Muscle of back (tissue), 11 donors: ENCODE results near the gene ANO9. TPM values are rescaled to one million over a fixed set of nuclear protein-coding genes. Genes with fewer than 3 reads are reported as not detected.

Experiments
- DNase-seq, 3 donors: peaks; one replicate each; pipeline versions ENCODE4 v3.0.0 to v3.0.0-alpha.2; 2013
- polyA plus RNA-seq, 10 donors: library from polyadenylated mRNA; unstranded; fragments of 120-200 nt; gene quantifications; one replicate each; pipeline ENCODE4 v1.2.1, GENCODE V29; 2013; ENCODE audit not compliant: insufficient read length in 10 of 10

Gene ANO9
- polyA plus RNA-seq, 10 donors, result 0.08 to 2.7 (median 0.44) TPM

DNA sequence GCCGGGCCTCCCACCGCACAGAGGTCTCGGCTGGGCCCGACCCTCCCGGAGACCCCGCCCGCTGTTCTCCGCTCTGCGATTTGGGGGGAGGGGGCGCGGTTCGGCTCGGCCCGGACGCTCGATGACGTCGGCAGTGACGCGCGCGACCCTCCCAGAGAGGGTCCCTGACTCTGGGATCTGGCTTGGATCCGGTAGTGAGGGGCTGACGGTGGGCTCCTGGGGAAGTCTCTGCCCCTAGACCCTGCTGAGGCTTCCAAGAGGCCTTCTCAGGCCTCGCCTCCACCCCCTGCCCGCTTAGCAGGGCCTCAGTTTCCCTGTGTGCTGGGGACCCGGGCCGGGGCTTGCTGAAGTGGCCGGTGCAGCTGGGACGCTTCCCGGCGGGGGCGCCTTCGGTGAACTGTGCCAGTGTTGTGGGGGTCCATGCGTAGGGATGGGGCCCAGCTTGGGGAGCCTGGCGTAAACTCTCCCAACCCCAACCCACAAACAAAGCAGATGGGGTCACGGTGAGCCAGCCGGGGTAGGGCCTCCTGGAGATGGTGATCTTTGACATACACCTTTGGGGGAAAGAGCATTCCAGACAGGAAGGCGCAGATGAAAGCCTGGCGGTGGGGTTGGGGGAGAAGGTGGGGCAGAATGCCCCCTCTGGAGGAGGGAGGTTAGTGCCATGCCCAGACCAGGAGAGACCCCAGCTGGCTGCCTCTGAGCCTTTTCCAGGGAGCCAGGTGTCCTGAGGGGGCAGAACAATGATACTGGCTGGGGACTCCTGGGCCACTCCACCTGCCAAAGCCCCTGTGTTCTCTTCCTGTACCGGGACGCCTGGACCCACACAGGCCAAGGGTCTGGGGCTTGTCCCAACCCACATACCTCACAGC is 71.5 kb downstream of the ANO9 start:
- DNase-seq, result peak in 1 of 3 donors; percentile 53

DNA sequence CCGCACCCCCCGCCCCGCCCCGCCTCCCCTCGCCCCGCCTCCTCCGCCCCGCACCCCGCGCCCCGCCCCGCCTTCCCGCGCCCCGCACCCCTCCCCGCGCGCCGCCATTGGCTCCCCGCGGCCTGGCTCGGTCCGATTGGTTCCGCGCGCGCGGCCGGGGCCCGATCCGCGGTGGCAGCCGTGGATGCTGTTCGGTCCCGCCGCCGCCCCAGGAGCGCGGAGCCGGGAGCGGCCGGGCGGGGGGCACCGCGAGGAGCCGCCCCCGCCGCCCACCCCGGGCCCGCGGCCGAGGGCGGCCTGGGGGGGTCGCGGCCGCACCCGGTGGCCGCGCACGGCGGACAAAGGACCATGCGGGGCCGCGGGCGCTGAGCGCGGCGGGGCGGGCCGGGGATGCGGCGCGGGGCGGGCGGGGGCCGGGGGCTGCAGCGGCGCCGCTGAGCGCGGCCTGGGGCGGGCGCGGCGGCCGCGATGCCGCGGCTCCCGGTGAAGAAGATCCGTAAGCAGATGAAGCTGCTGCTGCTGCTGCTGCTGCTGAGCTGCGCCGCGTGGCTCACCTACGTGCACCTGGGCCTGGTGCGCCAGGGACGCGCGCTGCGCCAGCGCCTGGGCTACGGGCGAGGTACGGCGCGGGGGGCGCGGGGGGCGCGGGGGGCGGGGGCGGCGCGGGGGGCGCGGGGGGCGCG is 72.3 kb downstream of the ANO9 start, which contains the start of gene B4GALNT4:
B4GALNT4 (plus strand) TSS at position 164 of the 683 bp plus-strand sequence; CDS start at position 469, 305 bp downstream.
- peak in 2 of 3 donors; percentile 23 to 55 for DNase-seq

DNA sequence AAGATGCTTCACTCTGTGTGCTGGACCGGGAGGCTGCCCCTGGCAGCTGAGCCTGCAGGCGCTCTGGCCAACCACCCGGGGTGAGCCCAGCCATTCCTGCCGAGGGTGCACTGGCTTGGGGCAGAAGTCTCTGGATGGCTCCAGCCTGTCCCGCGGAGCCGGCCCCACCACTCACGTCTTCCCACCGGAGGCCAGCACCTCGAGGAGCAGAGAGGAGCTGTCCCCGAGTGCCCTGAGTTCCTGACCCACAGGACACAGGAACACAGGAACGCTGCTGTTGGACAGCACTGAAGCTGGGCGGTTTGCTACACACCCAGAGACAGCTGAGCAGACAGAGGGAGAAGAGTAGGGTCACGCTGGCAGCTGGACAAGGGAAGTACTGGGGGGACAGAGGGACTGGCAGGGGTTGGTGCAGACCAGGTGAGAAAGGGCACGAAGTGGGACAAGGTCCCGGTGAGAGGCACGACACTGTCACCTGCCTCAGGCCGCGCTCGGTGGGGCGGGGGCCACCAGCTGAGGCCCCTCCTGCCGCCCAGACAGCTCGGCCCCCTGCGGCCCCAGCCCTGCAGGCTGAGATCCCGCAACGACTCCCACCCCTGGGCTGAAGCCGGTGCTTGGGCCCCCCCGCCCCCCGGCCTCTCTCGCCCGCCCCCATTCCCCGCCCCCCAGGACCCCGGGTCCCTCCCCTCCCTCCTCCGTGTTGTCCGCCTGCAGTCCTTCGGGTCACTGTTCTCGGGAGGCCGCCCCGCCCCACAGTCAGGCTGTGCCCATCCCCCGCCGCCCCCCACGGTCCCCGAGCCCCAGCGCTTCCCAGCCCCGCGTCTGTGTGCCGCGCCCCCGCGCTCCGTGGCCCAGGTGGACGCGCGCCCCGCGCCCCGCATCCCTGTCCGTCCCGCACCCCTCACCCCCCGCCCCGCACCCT is 73.1 kb downstream of the ANO9 start:
- DNase-seq, result peak in 1 of 3 donors; percentile 63

DNA sequence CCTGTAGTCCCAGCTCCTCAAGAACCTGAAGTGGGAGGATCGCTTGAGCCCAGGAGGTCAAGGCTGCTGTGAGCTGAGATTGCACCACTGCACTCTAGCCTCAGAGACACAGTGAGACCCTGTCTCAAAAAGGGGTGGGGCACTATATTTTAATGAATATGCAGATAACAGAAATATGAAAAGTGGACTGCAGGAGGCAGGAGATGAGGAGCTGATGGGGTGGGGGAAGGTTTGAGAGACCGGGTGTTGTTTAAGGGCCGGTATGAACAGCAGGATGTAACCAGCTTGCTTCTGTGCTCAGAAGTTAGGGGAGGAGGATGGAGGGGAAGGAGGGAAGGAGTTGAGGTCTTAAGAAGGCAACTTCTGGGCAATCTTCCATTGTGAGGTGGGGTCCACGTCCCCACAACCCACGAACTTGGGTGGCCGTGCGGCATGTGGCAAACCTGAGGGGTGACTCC is 73.8 kb downstream of the ANO9 start:
- no peak for DNase-seq

Other genes starting within 250 kb of the ANO9 start
- under 1 TPM in 1 of 10 donors, not detected in 9; 0.76 TPM for gene SCGB1C1, start 248.9 kb downstream of the ANO9 start, polyA plus RNA-seq
- gene BET1L, start 234.6 kb downstream of the ANO9 start, polyA plus RNA-seq, result 10 to 100 TPM; 27.5 to 42.2 (median 34.8) TPM
- gene RIC8A, start 234.3 kb downstream of the ANO9 start, polyA plus RNA-seq, result 10 to 100 TPM; 46.7 to 78.5 (median 62.3) TPM
- gene SIRT3, start 205.7 kb downstream of the ANO9 start, polyA plus RNA-seq, result 10 to 100 TPM; 17.8 to 26.1 (median 19.9) TPM
- gene PSMD13, start 205.0 kb downstream of the ANO9 start, polyA plus RNA-seq, result 100 to 1,000 TPM in 4 of 10 donors, 10 to 100 TPM in 6; 88.0 to 129 (median 99.1) TPM
- under 1 TPM in 3 of 10 donors, not detected in 7; 0.04 to 0.15 (median 0.05) TPM for gene NLRP6, start 163.6 kb downstream of the ANO9 start, polyA plus RNA-seq
- gene PGGHG, start 152.9 kb downstream of the ANO9 start, polyA plus RNA-seq, result 10 to 100 TPM in 2 of 10 donors, 1 to 10 TPM in 8; 3.5 to 15.7 (median 8.5) TPM
- gene IFITM5, start 142.5 kb downstream of the ANO9 start, polyA plus RNA-seq, result not detected
- 100 to 1,000 TPM in 2 of 10 donors, 10 to 100 TPM in 8; 53.8 to 138 (median 86.2) TPM for gene IFITM2, start 134.2 kb downstream of the ANO9 start, polyA plus RNA-seq
- 10 to 100 TPM; 10.0 to 33.2 (median 15.9) TPM for gene IFITM1, start 128.0 kb downstream of the ANO9 start, polyA plus RNA-seq
- gene IFITM3, start 121.2 kb downstream of the ANO9 start, polyA plus RNA-seq, result 100 to 1,000 TPM; 172 to 315 (median 276) TPM
- gene B4GALNT4, start 72.5 kb downstream of the ANO9 start, polyA plus RNA-seq, result 10 to 100 TPM in 9 of 10 donors, 1 to 10 TPM in 1; 9.4 to 35.6 (median 13.8) TPM
- 10 to 100 TPM in 1 of 10 donors, 1 to 10 TPM in 1, under 1 TPM in 6, not detected in 2; 0.14 to 14.1 (median 0.61) TPM for gene PKP3, start 47.8 kb downstream of the ANO9 start, polyA plus RNA-seq
- gene SIGIRR, start 27.0 kb downstream of the ANO9 start, polyA plus RNA-seq, result 10 to 100 TPM in 8 of 10 donors, 1 to 10 TPM in 2; 8.4 to 19.6 (median 13.2) TPM
- 10 to 100 TPM; 23.4 to 31.7 (median 28.1) TPM for gene PTDSS2, start 8.3 kb upstream of the ANO9 start, polyA plus RNA-seq
- 100 to 1,000 TPM in 1 of 10 donors, 10 to 100 TPM in 9; 75.5 to 108 (median 86.2) TPM for gene RNH1, start 65.2 kb upstream of the ANO9 start, polyA plus RNA-seq
- 100 to 1,000 TPM in 5 of 10 donors, 10 to 100 TPM in 5; 84.1 to 114 (median 101) TPM for gene HRAS, start 93.6 kb upstream of the ANO9 start, polyA plus RNA-seq
- 1 to 10 TPM; 2.7 to 7.0 (median 4.9) TPM for gene LRRC56, start 95.5 kb upstream of the ANO9 start, polyA plus RNA-seq
- gene LMNTD2, start 118.7 kb upstream of the ANO9 start, polyA plus RNA-seq, result 1 to 10 TPM in 1 of 10 donors, under 1 TPM in 9; 0.17 to 1.1 (median 0.44) TPM
- 1 to 10 TPM; 1.1 to 3.7 (median 2.2) TPM for gene RASSF7, start 119.0 kb upstream of the ANO9 start, polyA plus RNA-seq
- 10 to 100 TPM; 13.5 to 22.1 (median 16.5) TPM for gene PHRF1, start 134.5 kb upstream of the ANO9 start, polyA plus RNA-seq
- gene IRF7, start 173.9 kb upstream of the ANO9 start, polyA plus RNA-seq, result 10 to 100 TPM in 4 of 10 donors, 1 to 10 TPM in 6; 6.3 to 13.1 (median 9.6) TPM
- 1 to 10 TPM in 7 of 10 donors, under 1 TPM in 3; 0.60 to 2.1 (median 1.2) TPM for gene CDHR5, start 182.9 kb upstream of the ANO9 start, polyA plus RNA-seq
- 100 to 1,000 TPM in 1 of 10 donors, 10 to 100 TPM in 9; 31.7 to 107 (median 61.3) TPM for gene SCT, start 185.2 kb upstream of the ANO9 start, polyA plus RNA-seq
- gene DRD4, start 195.3 kb upstream of the ANO9 start, polyA plus RNA-seq, result under 1 TPM; 0.23 to 0.90 (median 0.73) TPM